K562 (cell line): Measurements from ENCODE around the gene PLEKHA6. TPM values are rescaled to one million over a fixed set of nuclear protein-coding genes. Genes with fewer than 3 reads are reported as not detected.

Experiments
- BCLAF1 ChIP-seq, 2 experiments: fragments of 450-650 bp in 1 of 2; IDR thresholded peaks; 2 replicates each; pipeline ENCODE4 v1.6.1; 2011 to 2017; ENCODE audit warnings: low read depth in 2 of 2, antibody characterized with exemption in 1 of 2, borderline replicate concordance in 1 of 2, low read length in 1 of 2, mild to moderate bottlenecking in 1 of 2, mixed read lengths in 1 of 2; ENCODE audit not compliant: control insufficient read depth in 1 of 2
- BHLHE40 ChIP-seq: IDR thresholded peaks from 2 replicates; pipeline ENCODE4 v1.6.1; 2011; ENCODE audit warnings: low read length, improper control_type of control experiment
- CHCHD3 ChIP-seq: fragments of 250-450 bp; sonication (Bioruptor Pico); IDR thresholded peaks from 2 replicates; pipeline ENCODE4 v2.1.2; 2022; ENCODE audit warnings: mild to moderate bottlenecking
- HDAC3 ChIP-seq: fragments of 450-650 bp; IDR thresholded peaks from 2 replicates; pipeline ENCODE4 v1.6.1; 2018; ENCODE audit warnings: borderline replicate concordance, mild to moderate bottlenecking, moderate library complexity; ENCODE audit not compliant: partially characterized antibody
- HNRNPH1 ChIP-seq: fragments of 200-400 bp; formaldehyde crosslinking; optimal IDR thresholded peaks from 2 replicates; pipeline ENCODE3; 2017; ENCODE audit warnings: low read depth, mild to moderate bottlenecking, low read length, moderate library complexity
- HSF4 ChIP-seq: fragments of 250-450 bp; sonication (Bioruptor Pico); IDR thresholded peaks from 2 replicates; pipeline ENCODE4 v2.1.2; 2022; ENCODE audit warnings: mild to moderate bottlenecking, moderate library complexity, borderline replicate concordance
- KDM1A ChIP-seq, 2 experiments: fragments of 450-650 bp; IDR thresholded peaks; 2 replicates each; pipeline ENCODE4 v1.6.1; 2016; ENCODE audit warnings: mild to moderate bottlenecking in 2 of 2
- NBN ChIP-seq: fragments of 450-650 bp; IDR thresholded peaks from 2 replicates; pipeline ENCODE4 v1.6.1; 2016; ENCODE audit warnings: low read depth, mild to moderate bottlenecking
- PCBP1 ChIP-seq: fragments of 200-400 bp; formaldehyde crosslinking; IDR thresholded peaks from 2 replicates; pipeline ENCODE4 v1.6.1; 2018; ENCODE audit warnings: mild to moderate bottlenecking, low read depth, low read length; ENCODE audit not compliant: poor library complexity, severe bottlenecking
- RERE ChIP-seq: sonication (generic); formaldehyde crosslinking; IDR thresholded peaks from 2 replicates; pipeline ENCODE4 v1.8.0; 2023; ENCODE audit warnings: missing genetic modification reagents, mild to moderate bottlenecking, borderline replicate concordance
- SREBF2 ChIP-seq: sonication (generic); formaldehyde crosslinking; IDR thresholded peaks from 2 replicates; pipeline ENCODE4 v1.4.0; 2020; ENCODE audit warnings: mild to moderate bottlenecking, missing genetic modification reagents
- TRIM24 ChIP-seq, 2 experiments: fragments of 450-650 bp; IDR thresholded peaks; 2 replicates each; pipeline ENCODE4 v1.6.1; 2016
- ZNF609 ChIP-seq: sonication (generic); formaldehyde crosslinking; IDR thresholded peaks from 2 replicates; pipeline ENCODE4 v1.8.1; 2023; ENCODE audit warnings: missing genetic modification reagents, mild to moderate bottlenecking, borderline replicate concordance
- ZNF668 ChIP-seq: fragments of 250-450 bp; sonication (Bioruptor Pico); IDR thresholded peaks from 2 replicates; pipeline ENCODE4 v1.8.0; 2022; ENCODE audit warnings: mild to moderate bottlenecking, inconsistent platforms
- ZNF766 ChIP-seq: fragments of 200-800 bp; sonication (Bioruptor generic); conservative IDR thresholded peaks from 2 replicates; pipeline ENCODE4 v1.6.1; 2016; ENCODE audit warnings: missing genetic modification characterization, missing compliant biosample characterization
- polyA plus RNA-seq, 8 experiments: library from polyadenylated mRNA; depleted of rRNA in 4 of 8; stranded (reverse) in 5 of 8; unstranded in 3 of 8; fragments of >200 nt; fragmentation: Nextera tagmentation in 2 of 8; fragmentation: Illumina TruSeq in 1 of 8; extraction: Ambion mirVana in 2 of 8; extraction: Trizol in 1 of 8; gene quantifications; 2 replicates each; pipeline versions ENCODE4 v1.2.1 to v1.2.3, GENCODE V29; 2011 to 2014; ENCODE audit warnings: inconsistent platforms in 1 of 8, missing spikeins in 1 of 8
- total RNA-seq, 7 experiments: library from RNA; depleted of rRNA in 6 of 7; stranded (reverse); fragments of >200 nt in 6 of 7; fragmentation: Illumina TruSeq in 2 of 7; extraction: Trizol in 2 of 7; gene quantifications; 2 replicates each; pipeline versions ENCODE4 v1.2.1 to v1.2.3, GENCODE V29; 2011 to 2021; ENCODE audit warnings: low replicate concordance in 1 of 7

PLEKHA6 gene
- total and polyA plus RNA-seq, 9 of the 15 experiments (the other 6 are each of a cell fraction or from before 2014, with no cell fraction given), result under 0.01 to 0.33 (median 0.01) TPM; not detected in 4

- TF ChIP-seq RERE (CRISPR knock-in tag), result no peak
- no peak for TF ChIP-seq BCLAF1 (IDR thresholded peaks at IDR 0.05; ENCODE audit: borderline replicate concordance in 1 of 2, control insufficient read depth in 1 of 2, low read depth in 2 of 2, low read length in 1 of 2)
- peak; percentile 69 to 78 for TF ChIP-seq TRIM24 (IDR thresholded peaks at IDR 0.05)
- no peak for TF ChIP-seq ZNF668 (CRISPR knock-in tag)
- TF ChIP-seq KDM1A (IDR thresholded peaks at IDR 0.05), result peak; percentile 44 to 47; a peak in 2 of 4 replicates
- no peak for TF ChIP-seq NBN
- TF ChIP-seq PCBP1, result no peak
- TF ChIP-seq CHCHD3 (CRISPR knock-in tag), result no peak
- TF ChIP-seq SREBF2 (CRISPR knock-in tag), result no peak
- TF ChIP-seq BHLHE40, result peak; percentile 14; the same call in 1 of the 2 replicates
- TF ChIP-seq HNRNPH1, result no peak
- peak; percentile 87 for TF ChIP-seq ZNF766 (CRISPR knock-in tag)
- TF ChIP-seq HSF4 (CRISPR knock-in tag), result no peak
- peak; percentile 52 for TF ChIP-seq HDAC3
- no peak for TF ChIP-seq ZNF609 (CRISPR knock-in tag)
These were observed 132.4 kb downstream of the PLEKHA6 start (continued) for GRCh38 chr1:204227351-204227750.
